ENCODE measurements around the gene CCNY. TPM values are rescaled to one million over a fixed set of nuclear protein-coding genes. Genes with fewer than 3 reads are reported as not detected.
"Not testable (repeated sequence)": the region's sequence is repeated elsewhere in the genome, so short reads cannot be mapped to it uniquely, and the experiment has no call there.

Gene CCNY
- total RNA-seq, 2 donors from 2014 or later = 54.9 to 60.8 TPM

DNA sequence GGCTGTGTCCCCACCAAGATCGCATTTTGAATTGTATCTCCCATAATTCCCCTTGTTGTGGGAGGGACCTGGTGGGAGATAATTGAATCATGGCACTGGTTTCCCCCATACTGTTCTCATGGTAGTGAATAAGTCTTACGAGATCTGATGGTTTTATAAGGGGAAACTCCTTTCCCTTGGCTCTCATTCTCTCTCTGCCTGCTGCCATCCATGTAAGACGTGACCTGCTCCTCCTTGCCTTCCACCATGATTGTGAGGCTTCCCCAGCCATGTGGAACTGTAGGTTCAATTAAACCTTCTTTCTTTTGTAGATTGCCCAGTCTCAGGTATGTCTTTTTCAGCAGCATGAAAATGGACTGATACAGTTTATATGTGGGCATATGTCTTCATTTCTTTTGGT, 201.6 kb downstream of the CCNY start:
- not testable (repeated sequence) for DNase-seq (ENCODE audit: low spot score); H3K27me3 Mint-ChIP-seq; H3K9me3 Mint-ChIP-seq; ATAC-seq; H3K27ac Mint-ChIP-seq; H3K4me3 Mint-ChIP-seq
- Mint-ChIP-seq H3K36me3 (peaks cover 46% of the 10 kb centered on the region), H3K4me1 (ENCODE audit: low read depth in 2 of 2) (peaks cover 28 to 38% of the 10 kb centered on the region in 2 donors)

DNA sequence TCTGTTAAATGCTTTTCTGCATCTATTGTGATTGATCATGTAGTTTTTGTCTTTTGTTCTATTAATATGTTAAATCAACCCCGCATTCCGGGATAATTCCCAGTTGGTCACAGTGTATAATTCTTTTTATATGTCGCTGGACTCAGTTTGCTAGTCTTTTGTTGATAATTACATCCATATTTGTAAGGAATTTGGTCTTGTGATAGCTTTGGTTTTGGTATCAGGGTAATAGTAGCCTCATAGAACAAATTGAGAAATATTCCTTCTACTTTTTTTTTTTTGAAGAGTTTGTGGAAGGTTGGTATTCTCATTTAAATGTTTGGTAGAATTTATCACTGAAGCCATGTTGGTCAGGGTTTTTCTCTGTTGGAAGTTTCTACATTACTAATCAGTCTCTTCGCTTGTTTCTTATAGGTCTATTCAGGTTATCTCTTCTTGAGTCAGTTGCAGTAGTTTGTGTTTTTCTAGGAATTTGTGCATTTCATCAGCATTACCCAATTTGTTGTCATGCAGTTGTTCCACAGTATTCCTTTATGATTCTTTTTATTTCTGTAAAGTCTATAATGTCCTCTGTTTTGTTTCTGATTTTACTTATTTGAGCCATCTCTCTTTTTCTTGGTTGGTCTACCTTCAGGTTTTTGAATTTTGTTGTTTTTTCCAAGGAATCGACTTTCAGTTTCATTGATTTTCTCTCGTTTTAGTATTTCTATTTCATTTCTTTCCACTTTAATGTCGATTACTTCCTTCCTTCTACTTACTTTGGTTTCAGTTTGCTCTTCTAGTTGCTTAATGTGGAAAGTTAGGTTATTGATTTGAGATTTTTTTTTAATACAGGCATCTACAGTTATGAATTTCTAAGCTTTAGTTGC, 204.2 kb downstream of the CCNY start:
- Mint-ChIP-seq H3K4me1 (ENCODE audit: low read depth in 2 of 2) (peaks cover 28 to 38% of the 10 kb centered on the region in 2 donors), H3K9me3 (peaks cover 5% of the 10 kb centered on the region), H3K36me3 (peaks cover 28% of the 10 kb centered on the region), H3K27me3 (no peaks in the 10 kb centered on the region), H3K27ac (peak overlapping the region; percentile 23 to 58), H3K4me3 (peak overlapping the region; percentile 52)
- ATAC-seq (peak in 1 of 2 donors; percentile 66), DNase-seq (ENCODE audit: low spot score) (no peak)

DNA sequence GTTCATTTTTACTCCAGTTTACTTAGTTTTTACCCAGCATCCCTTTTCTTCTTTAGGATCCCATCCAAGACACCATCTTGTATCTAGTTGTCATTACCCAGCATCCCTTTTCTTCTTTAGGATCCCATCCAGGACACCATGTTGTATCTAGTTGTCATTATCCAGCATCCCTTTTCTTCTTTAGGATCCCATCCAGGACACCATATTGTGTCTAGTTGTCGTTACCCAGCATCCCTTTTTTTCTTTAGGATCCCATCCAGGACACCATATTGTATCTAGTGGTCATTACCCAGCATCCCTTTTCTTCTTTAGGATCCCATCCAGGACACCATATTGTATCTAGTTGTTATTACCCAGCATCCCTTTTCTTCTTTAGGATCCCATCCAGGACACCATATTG, 205.4 kb downstream of the CCNY start:
- H3K27me3 Mint-ChIP-seq = no peaks in the 10 kb centered on the region
- peak overlapping the region; percentile 42 to 58 for H3K27ac Mint-ChIP-seq
- H3K9me3 Mint-ChIP-seq = no peaks in the 10 kb centered on the region
- peaks cover 18% of the 10 kb centered on the region for H3K36me3 Mint-ChIP-seq
- no peak for ATAC-seq
- peaks cover 29 to 32% of the 10 kb centered on the region in 2 donors for H3K4me1 Mint-ChIP-seq (ENCODE audit: low read depth in 2 of 2)
- no peak overlapping the region for H3K4me3 Mint-ChIP-seq
- DNase-seq (ENCODE audit: low spot score) = no peak

DNA sequence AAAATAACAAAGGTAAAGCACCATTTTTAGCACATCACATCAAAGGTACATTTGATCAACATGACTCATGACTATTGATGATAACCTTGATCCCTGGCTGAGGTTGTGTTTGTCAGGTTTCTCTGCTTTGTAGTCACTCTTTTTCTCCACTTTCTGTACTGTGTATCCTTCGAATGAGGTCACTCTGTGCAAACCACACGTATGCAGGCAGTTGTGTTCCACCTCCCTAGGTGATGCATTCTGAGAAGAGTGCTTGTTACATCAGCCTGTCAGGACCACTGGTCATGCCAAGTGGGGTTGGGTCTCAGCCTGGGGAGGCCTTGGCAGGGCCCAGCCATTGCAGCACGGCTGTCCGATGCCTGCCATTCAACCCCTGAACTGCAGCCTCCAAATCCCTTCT, 206.0 kb downstream of the CCNY start:
- H3K4me1 Mint-ChIP-seq (ENCODE audit: low read depth in 2 of 2) = peaks cover 29 to 32% of the 10 kb centered on the region in 2 donors
- ATAC-seq = no peak
- H3K36me3 Mint-ChIP-seq = peaks cover 18% of the 10 kb centered on the region
- no peak for DNase-seq (ENCODE audit: low spot score)
- H3K4me3 Mint-ChIP-seq = peak overlapping the region; percentile 48
- no peaks in the 10 kb centered on the region for H3K27me3 Mint-ChIP-seq
- H3K27ac Mint-ChIP-seq = peak overlapping the region; percentile 42 to 58
- H3K9me3 Mint-ChIP-seq = no peaks in the 10 kb centered on the region

DNA sequence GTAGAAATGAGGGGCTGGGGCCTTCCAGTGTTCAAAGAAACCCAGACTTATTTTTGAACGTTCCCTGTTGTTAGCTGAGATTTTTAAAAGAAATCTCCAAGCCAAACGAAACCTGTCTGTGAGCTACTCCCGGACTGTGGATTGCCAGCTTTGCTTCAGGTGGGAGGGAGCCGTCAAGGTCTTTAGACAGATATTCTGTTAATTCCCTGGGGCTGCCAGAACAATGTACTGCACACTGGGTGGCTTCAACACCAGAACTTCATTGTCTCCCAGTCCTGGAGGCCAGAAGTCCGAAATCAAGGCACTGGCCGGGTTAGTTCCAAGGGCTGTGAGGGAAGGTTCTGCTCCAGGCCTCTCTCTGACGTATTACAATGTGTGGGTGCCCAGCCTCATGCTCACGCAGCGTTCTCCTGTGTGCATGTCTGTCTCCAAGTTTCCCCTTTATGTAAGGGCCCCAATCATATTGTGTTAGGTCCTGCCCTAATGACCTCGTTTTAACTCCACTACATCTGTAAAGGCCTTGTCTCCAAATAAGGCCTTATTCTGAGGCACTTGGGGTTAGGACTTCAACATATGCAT, 208.9 kb downstream of the CCNY start:
- Mint-ChIP-seq H3K4me1 (ENCODE audit: low read depth in 2 of 2) (peaks cover 19 to 20% of the 10 kb centered on the region in 2 donors), H3K9me3 (no peaks in the 10 kb centered on the region)
- ATAC-seq = no peak

DNA sequence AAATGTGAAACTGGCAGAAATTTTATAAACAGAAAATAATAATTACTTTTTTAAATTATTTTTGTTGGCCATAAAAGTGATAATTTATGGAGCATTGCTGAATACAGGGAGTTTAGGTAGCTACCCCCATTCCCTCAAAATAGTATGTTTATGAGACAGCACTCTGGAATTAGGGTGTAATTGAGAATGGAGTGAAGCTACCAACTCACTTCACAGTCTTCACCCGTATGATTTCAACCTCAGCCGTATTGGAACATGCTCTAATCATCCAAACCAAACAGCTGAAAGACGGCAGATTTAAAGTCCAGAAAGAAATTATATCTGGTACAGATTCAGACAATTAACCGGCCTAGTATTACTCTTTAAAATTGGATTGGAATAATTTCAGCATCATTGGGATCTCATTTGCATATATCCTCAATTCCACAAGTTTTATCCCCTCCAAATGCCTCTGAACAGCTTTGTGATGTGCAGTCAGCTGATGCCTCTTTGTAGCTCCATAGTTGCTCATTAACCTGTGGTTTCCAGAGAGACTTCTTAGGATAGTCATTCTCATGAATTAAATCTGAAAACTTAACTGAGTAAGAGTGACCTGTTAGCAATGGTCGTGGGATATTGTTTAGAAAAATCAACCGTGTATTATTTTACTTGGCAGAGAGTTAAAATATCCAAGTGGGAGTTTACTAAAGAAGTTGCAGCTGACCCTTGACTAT, 209.7 kb downstream of the CCNY start:
- Mint-ChIP-seq H3K9me3 (no peaks in the 10 kb centered on the region), H3K27ac (no peak overlapping the region), H3K36me3 (peaks cover 11% of the 10 kb centered on the region), H3K4me1 (ENCODE audit: low read depth in 2 of 2) (peaks cover 11 to 16% of the 10 kb centered on the region in 2 donors), H3K4me3 (no peak overlapping the region), H3K27me3 (no peaks in the 10 kb centered on the region)
- ATAC-seq (no peak), DNase-seq (ENCODE audit: low spot score) (no peak)

More for the DNA sequence above, 208.9 kb downstream of the CCNY start:
- no peak for DNase-seq (ENCODE audit: low spot score)
- Mint-ChIP-seq H3K4me3 (no peak overlapping the region), H3K27ac (no peak overlapping the region), H3K36me3 (peaks cover 11% of the 10 kb centered on the region), H3K27me3 (no peaks in the 10 kb centered on the region)

DNA sequence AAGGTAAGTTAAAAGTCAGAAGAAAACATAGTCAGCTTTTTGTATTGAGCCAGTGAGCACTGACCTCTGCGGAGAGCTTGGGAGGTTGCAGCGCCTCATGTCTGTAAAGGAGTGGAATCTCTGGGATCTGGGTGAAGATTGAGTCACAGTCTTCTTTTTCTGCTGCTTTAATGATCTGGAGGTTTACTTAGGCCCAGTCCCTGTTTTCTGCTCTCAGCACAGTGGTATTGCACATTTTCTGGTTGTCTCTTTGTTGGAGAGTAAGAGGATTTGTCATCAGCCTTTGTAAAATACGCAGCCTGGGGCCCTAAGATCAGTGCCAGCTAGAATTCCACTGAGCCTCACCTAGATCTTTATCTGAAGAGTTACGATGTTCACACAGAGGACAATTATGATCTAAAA, 210.5 kb downstream of the CCNY start:
- H3K9me3 Mint-ChIP-seq = no peaks in the 10 kb centered on the region
- no peaks in the 10 kb centered on the region for H3K27me3 Mint-ChIP-seq
- H3K36me3 Mint-ChIP-seq = peaks cover 7% of the 10 kb centered on the region
- H3K4me3 Mint-ChIP-seq = no peak overlapping the region
- DNase-seq (ENCODE audit: low spot score) = no peak
- H3K4me1 Mint-ChIP-seq (ENCODE audit: low read depth in 2 of 2) = peaks cover 9 to 14% of the 10 kb centered on the region in 2 donors
- no peak overlapping the region for H3K27ac Mint-ChIP-seq
- ATAC-seq = no peak

DNA sequence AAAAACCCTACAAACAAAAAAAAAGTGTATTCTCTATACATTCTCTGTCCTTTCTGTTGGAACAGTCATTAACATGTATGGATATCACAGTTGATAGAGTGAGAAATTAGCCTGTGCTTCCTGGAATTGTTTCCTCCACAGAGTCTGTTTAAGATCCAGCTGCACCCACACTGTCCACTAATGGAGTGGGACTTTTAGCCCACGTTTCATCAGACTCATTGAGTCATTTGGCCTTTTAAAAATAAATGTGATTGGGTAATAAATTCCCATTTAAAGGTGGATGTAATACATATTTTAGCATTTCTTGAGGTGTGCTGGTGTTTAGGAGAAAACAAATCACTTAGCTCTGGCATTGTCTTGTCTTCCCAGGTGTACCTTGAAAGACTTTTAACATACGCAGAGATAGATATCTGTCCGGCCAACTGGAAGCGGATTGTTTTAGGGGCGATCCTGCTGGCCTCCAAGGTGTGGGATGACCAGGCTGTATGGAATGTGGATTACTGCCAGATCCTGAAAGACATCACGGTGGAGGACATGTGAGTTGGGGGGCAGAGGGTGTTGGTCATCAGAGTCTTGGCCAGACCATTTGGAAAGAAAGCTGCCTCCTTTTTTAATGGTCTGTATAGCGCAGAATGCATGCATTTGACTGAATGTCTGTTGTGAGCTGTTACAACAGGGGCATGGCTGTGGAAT, 216.5 kb downstream of the CCNY start:
- Mint-ChIP-seq H3K27me3 (no peaks in the 10 kb centered on the region), H3K27ac (no peak overlapping the region), H3K9me3 (no peaks in the 10 kb centered on the region), H3K4me3 (no peak overlapping the region), H3K36me3 (no peaks in the 10 kb centered on the region), H3K4me1 (ENCODE audit: low read depth in 2 of 2) (peaks cover 6 to 7% of the 10 kb centered on the region in 2 donors)
- ATAC-seq (no peak), DNase-seq (ENCODE audit: low spot score) (no peak)

DNA sequence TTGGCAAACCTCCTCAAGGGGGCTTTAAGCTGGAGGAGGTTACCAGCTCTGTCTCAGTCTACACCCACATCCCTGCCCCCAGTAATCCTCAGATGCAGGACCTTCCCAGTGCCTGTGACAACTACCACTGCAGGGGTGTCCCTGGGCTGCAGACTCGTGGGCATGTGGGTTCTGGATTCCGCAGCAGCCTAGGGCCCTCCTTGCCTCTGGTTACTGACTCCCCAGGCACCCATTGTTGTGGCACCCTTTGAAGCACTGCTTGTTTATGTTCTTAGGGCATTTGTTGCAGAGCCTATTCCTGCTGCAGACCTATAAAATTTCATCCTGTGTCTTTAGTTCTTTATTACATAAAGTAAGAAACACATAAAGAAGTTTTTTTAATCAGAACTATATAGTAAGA, 217.7 kb downstream of the CCNY start:
- no peak overlapping the region for H3K4me3 Mint-ChIP-seq
- H3K36me3 Mint-ChIP-seq = no peaks in the 10 kb centered on the region
- ATAC-seq = no peak
- H3K27me3 Mint-ChIP-seq = no peaks in the 10 kb centered on the region
- H3K4me1 Mint-ChIP-seq (ENCODE audit: low read depth in 2 of 2) = peaks cover 6 to 7% of the 10 kb centered on the region in 2 donors
- H3K27ac Mint-ChIP-seq = no peak overlapping the region
- no peak for DNase-seq (ENCODE audit: low spot score)
- H3K9me3 Mint-ChIP-seq = no peaks in the 10 kb centered on the region

DNA sequence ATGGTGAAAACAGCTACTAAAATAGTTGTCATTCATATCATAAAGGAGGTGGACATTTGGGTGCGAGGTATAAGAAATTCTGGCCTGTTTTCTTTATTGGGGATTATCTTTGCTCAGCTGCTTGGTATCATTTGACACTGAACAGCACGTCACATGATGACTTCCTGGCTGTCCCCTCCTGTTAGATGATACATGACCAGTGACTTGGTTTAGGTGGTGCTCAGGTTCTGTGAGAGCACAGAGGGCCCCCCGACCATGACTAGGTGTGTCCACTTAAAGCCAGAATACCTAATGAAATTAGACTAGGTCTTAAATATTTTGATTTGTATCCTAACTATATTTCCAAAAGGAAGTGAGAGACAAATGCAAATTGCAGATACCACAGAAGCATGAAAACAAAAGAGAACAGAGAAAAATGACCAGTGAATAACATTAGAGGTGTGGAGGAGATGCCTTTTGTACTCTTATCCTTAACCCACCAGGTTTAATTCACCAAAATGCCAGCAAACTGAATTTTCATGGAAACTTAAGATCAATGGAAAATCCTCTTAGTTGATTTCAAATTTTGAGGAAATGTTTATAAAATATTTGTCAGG, 218.2 kb downstream of the CCNY start:
- H3K4me1 Mint-ChIP-seq (ENCODE audit: low read depth in 2 of 2) = peaks cover 6 to 10% of the 10 kb centered on the region in 2 donors
- no peaks in the 10 kb centered on the region for H3K27me3 Mint-ChIP-seq
- ATAC-seq (no peak), DNase-seq (ENCODE audit: low spot score) (no peak)
- no peaks in the 10 kb centered on the region for H3K9me3 Mint-ChIP-seq
- H3K27ac Mint-ChIP-seq = no peak overlapping the region
- H3K36me3 Mint-ChIP-seq = no peaks in the 10 kb centered on the region
- H3K4me3 Mint-ChIP-seq = no peak overlapping the region

DNA sequence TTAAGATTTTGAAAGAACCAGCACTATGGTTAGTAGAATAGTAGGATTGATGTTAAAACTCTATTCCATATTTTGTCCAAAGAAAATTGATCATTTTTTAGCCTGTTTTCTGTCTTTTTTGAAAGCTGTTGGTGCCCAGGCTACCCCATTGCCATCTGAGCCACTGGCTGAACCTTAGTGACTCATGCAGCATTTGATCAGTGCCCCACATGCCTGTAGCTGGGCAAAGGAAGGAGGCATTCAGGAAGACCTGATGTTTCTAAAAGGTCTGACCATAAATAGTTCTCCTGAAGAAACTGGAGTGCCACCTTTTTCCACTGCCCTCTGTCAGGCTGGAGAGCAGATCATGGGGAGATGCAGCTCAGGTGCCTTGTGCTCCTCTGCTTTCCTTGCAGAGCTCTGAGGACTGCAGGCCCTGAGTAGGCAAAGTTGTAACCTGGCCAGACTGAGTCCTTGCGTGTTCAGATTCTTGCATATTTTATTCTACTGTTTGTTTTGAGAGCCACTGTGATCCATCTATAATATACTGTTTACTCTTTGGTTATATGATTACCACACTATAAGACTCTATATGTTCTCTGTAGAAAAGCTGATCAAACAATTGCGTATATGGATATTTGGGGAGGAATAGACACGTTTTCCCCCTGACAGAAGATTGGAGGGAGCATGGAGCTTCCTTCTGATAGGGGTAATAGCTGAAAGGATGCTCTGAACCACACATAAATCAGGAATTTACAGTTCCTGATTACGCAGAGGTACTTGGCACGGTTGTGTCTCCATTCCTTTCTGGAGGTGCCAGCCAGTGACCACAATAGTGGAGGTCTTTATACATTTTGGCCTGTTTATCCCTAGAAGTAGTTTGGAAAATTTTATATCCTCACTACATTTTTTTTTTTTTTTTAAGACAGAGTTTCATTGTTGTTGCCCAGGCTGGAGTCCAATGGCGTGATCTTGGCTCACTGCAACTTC, 219.9 kb downstream of the CCNY start:
- ATAC-seq (no peak), DNase-seq (ENCODE audit: low spot score) (no peak)
- Mint-ChIP-seq H3K27ac (no peak overlapping the region), H3K36me3 (no peaks in the 10 kb centered on the region), H3K9me3 (no peaks in the 10 kb centered on the region), H3K27me3 (no peaks in the 10 kb centered on the region), H3K4me1 (ENCODE audit: low read depth in 2 of 2) (peaks cover 6% of the 10 kb centered on the region in 2 donors), H3K4me3 (no peak overlapping the region)

DNA sequence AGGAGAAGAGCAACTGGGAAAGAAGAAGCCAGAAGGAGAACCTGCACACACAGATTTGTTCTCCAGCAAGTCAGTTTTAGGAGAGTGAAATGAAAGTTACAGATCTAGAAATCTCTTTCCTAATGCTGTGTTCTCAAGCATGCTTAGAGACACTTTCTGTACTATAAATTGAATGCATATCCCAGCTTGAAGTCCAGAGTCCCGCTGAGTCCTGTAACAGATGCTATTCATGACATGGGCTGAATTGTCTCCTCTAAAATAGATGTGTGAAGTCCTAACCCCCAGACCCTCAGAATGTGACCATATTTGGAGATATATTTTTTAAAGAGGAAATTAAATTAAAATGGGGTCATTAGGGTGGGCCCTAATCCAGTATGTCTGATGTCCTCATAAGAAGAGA, 222.0 kb downstream of the CCNY start:
- DNase-seq (ENCODE audit: low spot score) = no peak
- no peak for ATAC-seq
- no peaks in the 10 kb centered on the region for H3K36me3 Mint-ChIP-seq
- no peaks in the 10 kb centered on the region for H3K27me3 Mint-ChIP-seq
- no peak overlapping the region for H3K4me3 Mint-ChIP-seq
- H3K27ac Mint-ChIP-seq = peak overlapping the region in 1 of 2 donors; percentile 22
- no peaks in the 10 kb centered on the region for H3K9me3 Mint-ChIP-seq
- peaks cover 2 to 7% of the 10 kb centered on the region in 2 donors for H3K4me1 Mint-ChIP-seq (ENCODE audit: low read depth in 2 of 2)

Data from natural killer cell treated with Interleukin-12 subunit alpha and Interleukin-12 subunit beta and Interleukin-15 and Interleukin-18, amount 100 ng/mL, for 72 hours (primary cell).